ENCODE measurements around the gene LCE2C.

GRCh38 chr1:152654110-152654509 is 21.0 kb upstream of the LCE2C start:
- TF ChIP-seq CTCF (IDR thresholded peaks at IDR 0.05) (peak; percentile 92), TCF7L2 (IDR thresholded peaks at IDR 0.05; ENCODE audit: low read depth, low read length) (no peak), REST (IDR thresholded peaks at IDR 0.05; ENCODE audit: insufficient read depth in 1 of 2, low read depth in 2 of 2, low read length in 1 of 2) (no peak), POLR2AphosphoS5 (IDR thresholded peaks at IDR 0.05; ENCODE audit: low read depth, low read length) (no peak), SIN3A (IDR thresholded peaks at IDR 0.05; ENCODE audit: borderline replicate concordance, insufficient read depth, low read depth, low read length) (no peak)

All from Panc1 (cell line).